Mononuclear cell (primary cell): Measurements from ENCODE around the gene PCIF1. TPM values are rescaled to one million over a fixed set of nuclear protein-coding genes. Genes with fewer than 3 reads are reported as not detected.
"Not testable (repeated sequence)": the region's sequence is repeated elsewhere in the genome, so short reads cannot be mapped to it uniquely, and the experiment has no call there.

ENCODE experiments used
- H3K27me3 ChIP-seq: 2 replicates; pipeline ENCODE4 v1.6.0; 2011; ENCODE audit warnings: low read length, control low read depth; ENCODE audit not compliant: insufficient read depth
- H3K4me1 ChIP-seq: 2 replicates; pipeline ENCODE4 v1.5.1; 2011; ENCODE audit warnings: mild to moderate bottlenecking, low read length, control low read depth; ENCODE audit not compliant: insufficient read depth
- H3K4me3 ChIP-seq: 2 replicates; pipeline ENCODE4 v1.5.1; 2011; ENCODE audit warnings: mild to moderate bottlenecking, low read length, moderate library complexity
- H3K9me3 ChIP-seq: 2 replicates; pipeline ENCODE4 v1.5.1; 2011; ENCODE audit warnings: low read depth, mild to moderate bottlenecking, control low read depth, low read length
- total RNA-seq: library from RNA; depleted of rRNA; stranded (reverse); fragments of >200 nt; gene quantifications from one replicate; pipeline ENCODE4 v1.2.3, GENCODE V29; 2012

The PCIF1 gene
- total RNA-seq, 1 donor, result 48.0 TPM

- H3K9me3 ChIP-seq, result no peaks in the 10 kb centered on the region
- peak within 1 kb of the TSS; percentile 97 for H3K4me3 ChIP-seq
- no peaks in the 10 kb centered on the region for H3K27me3 ChIP-seq
- peaks cover 45% of the 10 kb centered on the region for H3K4me1 ChIP-seq
These were observed 37.4 kb downstream of the PCIF1 start, which contains the start of gene ZNF335 for GRCh38 chr20:45971675-45972499. Gene ZNF335 (minus strand): TSS chr20:45972203. CDS start chr20:45971410, 793 bp downstream.

- peaks cover 45% of the 10 kb centered on the region for H3K4me1 ChIP-seq
- H3K9me3 ChIP-seq, result no peaks in the 10 kb centered on the region
- H3K4me3 ChIP-seq, result peak overlapping the region; percentile 97
- H3K27me3 ChIP-seq, result no peaks in the 10 kb centered on the region
These were observed 38.2 kb downstream of the PCIF1 start for GRCh38 chr20:45972500-45973183.

- H3K4me1 ChIP-seq, result peaks cover 25% of the 10 kb centered on the region
- H3K4me3 ChIP-seq, result no peak overlapping the region
- H3K9me3 ChIP-seq, result no peaks in the 10 kb centered on the region
- no peaks in the 10 kb centered on the region for H3K27me3 ChIP-seq
These were observed 40.5 kb downstream of the PCIF1 start for GRCh38 chr20:45974896-45975565.

GRCh38 chr20:45975686-45976085, 41.2 kb downstream of the PCIF1 start:
- Histone ChIP-seq H3K4me1 (peaks cover 19% of the 10 kb centered on the region), H3K27me3 (no peaks in the 10 kb centered on the region), H3K4me3 (no peak overlapping the region), H3K9me3 (no peaks in the 10 kb centered on the region)

GRCh38 chr20:45976086-45976485, 41.6 kb downstream of the PCIF1 start:
- Histone ChIP-seq H3K27me3 (no peaks in the 10 kb centered on the region), H3K4me1 (peaks cover 15% of the 10 kb centered on the region), H3K4me3 (no peak overlapping the region)

GRCh38 chr20:45981261-45981660, 46.8 kb downstream of the PCIF1 start:
- Histone ChIP-seq H3K4me1 (no peaks in the 10 kb centered on the region), H3K4me3 (no peak overlapping the region), H3K27me3 (no peaks in the 10 kb centered on the region), H3K9me3 (no peaks in the 10 kb centered on the region)

More at GRCh38 chr20:45976086-45976485, 41.6 kb downstream of the PCIF1 start:
- H3K9me3 ChIP-seq, result no peaks in the 10 kb centered on the region

GRCh38 chr20:45983279-45983743, 48.8 kb downstream of the PCIF1 start:
- H3K9me3 ChIP-seq, result no peaks in the 10 kb centered on the region
- H3K4me1 ChIP-seq, result no peaks in the 10 kb centered on the region
- no peak overlapping the region for H3K4me3 ChIP-seq
- H3K27me3 ChIP-seq, result no peaks in the 10 kb centered on the region

GRCh38 chr20:45985573-45985972, 51.1 kb downstream of the PCIF1 start:
- Histone ChIP-seq H3K27me3 (peaks cover 9% of the 10 kb centered on the region), H3K4me3 (no peak overlapping the region), H3K9me3 (no peaks in the 10 kb centered on the region), H3K4me1 (no peaks in the 10 kb centered on the region)

GRCh38 chr20:45987108-45987780, 52.8 kb downstream of the PCIF1 start:
- Histone ChIP-seq H3K4me1 (peaks cover 10% of the 10 kb centered on the region), H3K27me3 (peaks cover 9% of the 10 kb centered on the region), H3K9me3 (no peaks in the 10 kb centered on the region), H3K4me3 (no peak overlapping the region)

- peaks cover 19% of the 10 kb centered on the region for H3K4me1 ChIP-seq
- H3K27me3 ChIP-seq, H3K9me3 ChIP-seq, H3K4me3 ChIP-seq: not testable (repeated sequence)
These were observed 54.3 kb downstream of the PCIF1 start for GRCh38 chr20:45988830-45989229.

GRCh38 chr20:45991616-45992015, 57.1 kb downstream of the PCIF1 start:
- Histone ChIP-seq H3K4me1 (peaks cover 26% of the 10 kb centered on the region), H3K4me3 (no peak overlapping the region), H3K9me3 (no peaks in the 10 kb centered on the region), H3K27me3 (peaks cover 9% of the 10 kb centered on the region)

- no peaks in the 10 kb centered on the region for H3K9me3 ChIP-seq
- no peak overlapping the region for H3K4me3 ChIP-seq
- peaks cover 43% of the 10 kb centered on the region for H3K4me1 ChIP-seq
- H3K27me3 ChIP-seq, result peaks cover 9% of the 10 kb centered on the region
These were observed 58.9 kb downstream of the PCIF1 start for GRCh38 chr20:45993197-45993951.

GRCh38 chr20:45994761-45995493, 60.4 kb downstream of the PCIF1 start:
- H3K27me3 ChIP-seq, result peaks cover under 1% of the 10 kb centered on the region
- no peak overlapping the region for H3K4me3 ChIP-seq
- H3K4me1 ChIP-seq, result peaks cover 58% of the 10 kb centered on the region
- H3K9me3 ChIP-seq, result no peaks in the 10 kb centered on the region
